ENCODE measurements around the gene METTL25.

- TF ChIP-seq CTCF (conservative IDR thresholded peaks at IDR 0.05; ENCODE audit: low read length) (no peak), EZH2phosphoT487 (IDR thresholded peaks at IDR 0.05; ENCODE audit: borderline replicate concordance, low read depth, low read length) (no peak)
These were observed 156.6 kb downstream of the METTL25 start for GRCh38 chr12:82514880-82515279.
